ENCODE data around the gene MINDY3. TPM values are rescaled to one million over a fixed set of nuclear protein-coding genes. Genes with fewer than 3 reads are reported as not detected.

MINDY3 gene
- 19.4 and 22.2 TPM in 2 replicates for total RNA-seq

DNA sequence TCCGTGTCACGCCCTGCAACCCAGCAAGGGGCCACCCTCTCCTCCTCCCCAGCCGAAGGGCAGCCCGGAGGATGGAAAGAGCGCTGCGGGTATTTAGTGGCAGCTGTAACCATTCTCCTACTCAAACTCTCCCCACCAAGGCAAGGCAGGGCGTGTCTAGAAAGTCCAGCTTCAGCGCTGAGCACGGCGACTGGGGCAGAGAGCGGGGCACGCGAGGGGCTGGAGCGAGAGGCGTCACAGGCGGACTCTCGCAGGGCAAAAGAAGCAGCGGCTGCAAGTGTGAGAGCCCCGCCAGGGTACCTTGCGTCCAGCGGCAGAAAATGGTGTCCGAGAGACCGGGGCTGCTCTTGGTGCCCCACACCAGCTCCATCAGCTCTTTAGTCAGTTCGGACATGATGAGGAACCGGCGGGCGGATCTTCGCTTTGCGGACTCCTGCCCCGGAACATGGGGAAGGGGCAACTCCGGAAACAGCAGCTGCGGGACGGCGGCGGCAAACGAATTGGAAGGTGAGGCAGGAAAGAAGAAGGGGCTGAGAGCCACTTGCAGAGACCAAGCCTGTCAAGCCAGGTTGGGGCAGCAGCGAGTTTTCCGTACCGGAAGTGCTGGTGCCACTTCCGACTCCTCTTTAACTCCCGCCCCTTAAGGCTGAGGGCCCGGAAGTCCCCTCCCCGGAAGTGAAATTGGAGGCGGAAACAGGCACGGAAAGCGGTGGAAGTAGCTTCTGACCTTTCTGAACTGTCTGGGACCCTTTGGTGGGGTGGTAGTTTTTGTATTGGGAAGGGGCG lies at the start of gene MINDY3:
TSS of gene MINDY3 (minus strand) at position 602 of the 786 bp plus-strand sequence. CDS start at position 394, 208 bp downstream.
- no peaks in the 10 kb centered on the region for H3K36me3 ChIP-seq (ENCODE audit: control insufficient read depth, insufficient read depth, low read length)
- no peaks in the 10 kb centered on the region for H3K27me3 ChIP-seq (ENCODE audit: control insufficient read depth, insufficient read depth, low read length)
- TF ChIP-seq, protein P1, sequence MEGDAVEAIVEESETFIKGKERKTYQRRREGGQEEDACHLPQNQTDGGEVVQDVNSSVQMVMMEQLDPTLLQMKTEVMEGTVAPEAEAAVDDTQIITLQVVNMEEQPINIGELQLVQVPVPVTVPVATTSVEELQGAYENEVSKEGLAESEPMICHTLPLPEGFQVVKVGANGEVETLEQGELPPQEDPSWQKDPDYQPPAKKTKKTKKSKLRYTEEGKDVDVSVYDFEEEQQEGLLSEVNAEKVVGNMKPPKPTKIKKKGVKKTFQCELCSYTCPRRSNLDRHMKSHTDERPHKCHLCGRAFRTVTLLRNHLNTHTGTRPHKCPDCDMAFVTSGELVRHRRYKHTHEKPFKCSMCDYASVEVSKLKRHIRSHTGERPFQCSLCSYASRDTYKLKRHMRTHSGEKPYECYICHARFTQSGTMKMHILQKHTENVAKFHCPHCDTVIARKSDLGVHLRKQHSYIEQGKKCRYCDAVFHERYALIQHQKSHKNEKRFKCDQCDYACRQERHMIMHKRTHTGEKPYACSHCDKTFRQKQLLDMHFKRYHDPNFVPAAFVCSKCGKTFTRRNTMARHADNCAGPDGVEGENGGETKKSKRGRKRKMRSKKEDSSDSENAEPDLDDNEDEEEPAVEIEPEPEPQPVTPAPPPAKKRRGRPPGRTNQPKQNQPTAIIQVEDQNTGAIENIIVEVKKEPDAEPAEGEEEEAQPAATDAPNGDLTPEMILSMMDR (IDR thresholded peaks at IDR 0.05; ENCODE audit: insufficient read depth, low read length, poor library complexity, severe bottlenecking), result no peak
- peak; percentile 47 for DNase-seq (ENCODE audit: low read depth)
- peak within 1 kb of the TSS; percentile 94 for H3K4me3 ChIP-seq (ENCODE audit: low read depth, low read length)

DNA sequence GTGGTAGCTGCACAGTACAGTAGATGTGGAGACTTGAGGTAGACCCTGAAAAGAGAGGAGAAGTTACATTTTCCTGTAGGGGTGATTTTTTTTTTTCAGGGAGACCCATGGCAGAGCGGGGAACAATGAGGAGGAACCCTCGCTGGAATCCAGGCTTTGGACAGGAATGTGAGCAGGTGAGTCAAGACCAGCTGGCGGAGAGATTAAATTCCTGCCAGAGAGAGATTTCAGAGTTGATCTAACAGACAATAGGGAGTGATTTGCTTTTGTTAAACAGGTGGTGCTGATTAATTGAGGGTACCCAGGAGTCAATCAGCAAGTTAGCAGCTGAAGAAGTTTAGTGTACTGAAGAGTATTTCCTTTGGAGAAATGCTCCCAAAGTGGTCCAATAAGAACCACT lies 41.6 kb upstream of the MINDY3 start:
- H3K27me3 ChIP-seq (ENCODE audit: control insufficient read depth, insufficient read depth, low read length), result no peaks in the 10 kb centered on the region
- no peaks in the 10 kb centered on the region for H3K36me3 ChIP-seq (ENCODE audit: control insufficient read depth, insufficient read depth, low read length)
- no peak for DNase-seq (ENCODE audit: low read depth)
- H3K4me3 ChIP-seq (ENCODE audit: low read depth, low read length), result no peak overlapping the region
- TF ChIP-seq, protein P1 (IDR thresholded peaks at IDR 0.05; ENCODE audit: insufficient read depth, low read length, poor library complexity, severe bottlenecking), result no peak

DNA sequence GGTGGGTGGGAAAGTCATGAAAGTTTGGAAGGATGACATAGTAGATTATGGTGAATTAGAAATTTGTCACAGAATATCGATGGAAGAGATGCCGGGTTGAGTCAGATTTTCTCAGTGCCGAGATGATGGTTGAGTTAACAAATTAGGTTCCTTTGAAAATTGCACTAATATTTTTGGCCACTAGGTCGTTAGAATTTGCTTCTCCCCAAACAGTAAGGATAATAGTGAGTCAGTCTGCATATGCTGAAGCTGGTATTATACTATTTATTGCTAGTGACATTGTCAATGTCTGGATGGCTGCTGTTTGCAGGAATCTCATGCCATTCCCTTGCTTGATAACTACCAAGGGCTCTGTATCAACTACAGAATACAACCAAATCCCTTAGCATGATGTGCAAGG lies 37.7 kb upstream of the MINDY3 start:
- no peak overlapping the region for H3K4me3 ChIP-seq (ENCODE audit: low read depth, low read length)
- no peak for DNase-seq (ENCODE audit: low read depth)
- TF ChIP-seq, protein P1 (IDR thresholded peaks at IDR 0.05; ENCODE audit: insufficient read depth, low read length, poor library complexity, severe bottlenecking), result peak; percentile 9
- no peaks in the 10 kb centered on the region for H3K27me3 ChIP-seq (ENCODE audit: control insufficient read depth, insufficient read depth, low read length)
- H3K36me3 ChIP-seq (ENCODE audit: control insufficient read depth, insufficient read depth, low read length), result no peaks in the 10 kb centered on the region

GRCh38 chr10:15897287-15897686 lies 37.0 kb upstream of the MINDY3 start:
- peak; percentile 14 for DNase-seq (ENCODE audit: low read depth)
- TF ChIP-seq, protein P1 (IDR thresholded peaks at IDR 0.05; ENCODE audit: insufficient read depth, low read length, poor library complexity, severe bottlenecking), result no peak

DNA sequence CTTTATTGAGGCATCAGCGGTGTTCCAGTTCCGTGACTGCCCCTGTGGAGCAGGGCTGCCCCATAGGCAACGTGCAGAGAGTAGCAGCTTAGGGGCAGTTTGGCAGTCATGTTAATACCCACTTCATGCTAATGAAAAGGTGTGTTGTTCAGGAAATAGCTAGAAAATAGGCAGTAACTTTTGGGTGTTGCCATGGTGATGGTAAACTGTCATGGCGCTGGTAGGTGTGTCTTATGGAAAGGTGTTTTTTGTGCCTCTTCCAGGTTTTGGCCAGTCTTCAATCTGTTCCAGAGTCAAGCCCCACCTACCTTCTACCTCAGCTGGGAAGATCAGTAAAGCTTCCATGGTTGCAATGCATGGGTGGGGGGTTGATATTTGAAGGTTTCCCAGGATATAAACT lies 36.3 kb upstream of the MINDY3 start:
- TF ChIP-seq, protein P1 (IDR thresholded peaks at IDR 0.05; ENCODE audit: insufficient read depth, low read length, poor library complexity, severe bottlenecking), result no peak
- H3K36me3 ChIP-seq (ENCODE audit: control insufficient read depth, insufficient read depth, low read length), result no peaks in the 10 kb centered on the region
- DNase-seq (ENCODE audit: low read depth), result no peak
- H3K4me3 ChIP-seq (ENCODE audit: low read depth, low read length), result no peak overlapping the region
- H3K27me3 ChIP-seq (ENCODE audit: control insufficient read depth, insufficient read depth, low read length), result no peaks in the 10 kb centered on the region

More at GRCh38 chr10:15897287-15897686, 37.0 kb upstream of the MINDY3 start:
- H3K36me3 ChIP-seq (ENCODE audit: control insufficient read depth, insufficient read depth, low read length), result no peaks in the 10 kb centered on the region
- no peak overlapping the region for H3K4me3 ChIP-seq (ENCODE audit: low read depth, low read length)
- H3K27me3 ChIP-seq (ENCODE audit: control insufficient read depth, insufficient read depth, low read length), result no peaks in the 10 kb centered on the region
